ENCODE measurements around the gene CRK. TPM values are rescaled to one million over a fixed set of nuclear protein-coding genes. Genes with fewer than 3 reads are reported as not detected.
"Not testable (repeated sequence)": the region's sequence is repeated elsewhere in the genome, so short reads cannot be mapped to it uniquely, and the experiment has no call there.

Gene CRK
- total RNA-seq, 1 donor from 2014 or later = 24.2 TPM

DNA sequence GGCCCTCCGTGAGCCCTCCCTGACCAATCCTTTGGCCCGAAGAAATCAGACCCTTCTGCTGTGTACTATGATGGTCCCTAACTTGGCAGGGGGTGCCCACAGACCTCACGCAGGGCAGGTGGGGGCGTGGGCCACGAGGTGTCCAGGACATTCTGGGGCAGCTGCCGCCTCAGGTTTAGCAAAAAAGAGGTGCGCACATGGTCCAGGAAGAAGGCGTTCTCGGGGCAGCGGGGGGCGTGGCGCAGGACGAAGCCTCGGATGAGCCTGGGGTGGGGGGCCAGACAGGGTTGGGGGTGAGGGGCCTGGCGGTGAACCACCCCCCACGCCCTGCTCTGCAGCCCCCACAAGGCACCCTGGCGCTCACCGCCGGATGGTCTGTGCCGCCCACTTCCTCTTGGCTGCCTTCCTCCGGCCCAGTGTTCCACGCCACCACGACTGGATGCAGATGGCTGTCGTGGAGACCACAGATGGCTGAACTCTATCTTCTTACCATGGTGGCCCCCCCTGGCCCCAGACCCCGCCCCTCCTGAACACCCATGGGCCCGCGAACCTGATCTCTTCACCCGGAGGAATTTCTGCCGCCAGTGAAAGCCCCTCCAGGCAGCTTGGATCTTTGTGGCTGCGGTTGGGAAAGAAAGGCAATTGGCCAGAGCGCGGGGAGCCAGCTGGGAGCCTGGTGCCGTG, 14.2 kb upstream of the CRK start:
- Mint-ChIP-seq H3K27me3 (ENCODE audit: insufficient read depth) (no peaks in the 10 kb centered on the region), H3K27ac (no peak overlapping the region), H3K4me1 (ENCODE audit: low read depth) (peaks cover 12% of the 10 kb centered on the region), H3K4me3 (no peak overlapping the region), H3K9me3 (peaks cover 10% of the 10 kb centered on the region), H3K36me3 (ENCODE audit: low read depth) (peaks cover 26% of the 10 kb centered on the region)
- intact Hi-C loops (cut with micrococcal nuclease) = no loop called here
- no peak for DNase-seq (ENCODE audit: low spot score)

GRCh38 chr17:1469231-1469852, 13.3 kb upstream of the CRK start:
- no peak overlapping the region for H3K4me3 Mint-ChIP-seq
- H3K27ac Mint-ChIP-seq = no peak overlapping the region
- H3K4me1 Mint-ChIP-seq (ENCODE audit: low read depth) = peaks cover 12% of the 10 kb centered on the region
- intact Hi-C loops (cut with micrococcal nuclease) = no loop called here
- H3K27me3 Mint-ChIP-seq (ENCODE audit: insufficient read depth) = peaks cover 6% of the 10 kb centered on the region
- DNase-seq (ENCODE audit: low spot score) = no peak
- H3K9me3 Mint-ChIP-seq = peaks cover 10% of the 10 kb centered on the region
- peaks cover 26% of the 10 kb centered on the region for H3K36me3 Mint-ChIP-seq (ENCODE audit: low read depth)

DNA sequence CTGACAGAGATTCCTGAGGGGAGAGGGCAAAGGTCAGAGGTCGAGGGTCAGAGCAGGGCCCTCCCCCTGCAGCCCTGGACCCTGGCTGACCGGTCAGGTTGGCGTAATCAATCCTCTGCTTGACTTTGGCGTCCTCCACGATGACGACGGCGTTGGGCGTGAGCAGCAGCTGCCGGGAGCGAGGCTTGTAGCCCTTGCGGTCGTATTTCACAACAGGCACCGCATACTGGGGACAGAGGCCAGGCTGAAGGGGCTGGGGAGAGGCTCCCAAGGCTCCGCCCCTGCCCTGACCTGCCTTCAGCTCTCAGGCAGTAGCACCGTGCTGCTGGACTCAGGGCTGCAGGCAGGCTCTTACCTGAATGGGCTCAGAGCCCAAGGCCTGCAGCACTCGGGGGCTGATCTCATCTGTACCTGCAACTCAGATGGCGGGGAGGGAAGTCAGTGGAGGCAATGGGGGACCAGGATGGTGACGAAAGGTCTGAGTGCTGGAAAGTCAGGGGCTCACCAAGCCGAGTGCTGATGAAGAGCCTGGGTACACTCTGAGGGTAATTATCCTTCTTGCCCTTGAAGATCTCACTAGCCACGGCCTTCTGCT, 12.0 kb upstream of the CRK start:
- Mint-ChIP-seq H3K9me3 (peaks cover 10% of the 10 kb centered on the region), H3K27ac (no peak overlapping the region), H3K4me1 (ENCODE audit: low read depth) (peaks cover 7% of the 10 kb centered on the region), H3K36me3 (ENCODE audit: low read depth) (peaks cover 28% of the 10 kb centered on the region), H3K27me3 (ENCODE audit: insufficient read depth) (peaks cover 8% of the 10 kb centered on the region), H3K4me3 (no peak overlapping the region)
- no peak for DNase-seq (ENCODE audit: low spot score)
- intact Hi-C loops (cut with micrococcal nuclease) = no loop called here

GRCh38 chr17:1467258-1467657, 11.2 kb upstream of the CRK start:
- peaks cover 10% of the 10 kb centered on the region for H3K9me3 Mint-ChIP-seq
- no peak overlapping the region for H3K27ac Mint-ChIP-seq
- no peak for DNase-seq (ENCODE audit: low spot score)
- peaks cover 12% of the 10 kb centered on the region for H3K27me3 Mint-ChIP-seq (ENCODE audit: insufficient read depth)
- intact Hi-C loops (cut with micrococcal nuclease) = no loop called here
- peaks cover 14% of the 10 kb centered on the region for H3K4me1 Mint-ChIP-seq (ENCODE audit: low read depth)
- peaks cover 28% of the 10 kb centered on the region for H3K36me3 Mint-ChIP-seq (ENCODE audit: low read depth)
- no peak overlapping the region for H3K4me3 Mint-ChIP-seq

DNA sequence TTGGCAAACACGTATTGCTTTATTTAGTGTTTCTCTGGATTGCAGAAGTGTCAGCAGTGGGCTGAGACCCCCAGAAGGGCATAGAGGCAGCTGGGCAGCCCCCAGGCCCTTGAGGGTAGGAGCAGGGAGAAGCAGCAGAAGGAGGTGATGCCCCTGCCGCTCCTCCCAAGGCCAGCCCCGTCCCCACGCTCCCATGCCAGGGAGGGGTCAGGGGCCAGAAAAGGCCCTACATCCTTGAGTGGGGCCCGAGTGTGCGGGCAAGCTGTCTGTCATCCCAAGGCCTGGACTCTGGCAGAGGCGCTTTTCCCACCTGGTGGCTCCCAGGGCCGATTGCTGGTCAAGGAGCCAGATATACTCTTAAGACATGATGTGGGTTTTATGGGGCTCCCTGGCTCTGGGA, 8.2 kb upstream of the CRK start:
- intact Hi-C loops (cut with micrococcal nuclease) = no loop called here
- Mint-ChIP-seq H3K4me1 (ENCODE audit: low read depth) (peaks cover 17% of the 10 kb centered on the region), H3K27me3 (ENCODE audit: insufficient read depth) (peaks cover 26% of the 10 kb centered on the region), H3K4me3 (no peak overlapping the region), H3K36me3 (ENCODE audit: low read depth) (peaks cover 24% of the 10 kb centered on the region), H3K27ac (no peak overlapping the region), H3K9me3 (peaks cover 7% of the 10 kb centered on the region)
- DNase-seq (ENCODE audit: low spot score) = no peak

DNA sequence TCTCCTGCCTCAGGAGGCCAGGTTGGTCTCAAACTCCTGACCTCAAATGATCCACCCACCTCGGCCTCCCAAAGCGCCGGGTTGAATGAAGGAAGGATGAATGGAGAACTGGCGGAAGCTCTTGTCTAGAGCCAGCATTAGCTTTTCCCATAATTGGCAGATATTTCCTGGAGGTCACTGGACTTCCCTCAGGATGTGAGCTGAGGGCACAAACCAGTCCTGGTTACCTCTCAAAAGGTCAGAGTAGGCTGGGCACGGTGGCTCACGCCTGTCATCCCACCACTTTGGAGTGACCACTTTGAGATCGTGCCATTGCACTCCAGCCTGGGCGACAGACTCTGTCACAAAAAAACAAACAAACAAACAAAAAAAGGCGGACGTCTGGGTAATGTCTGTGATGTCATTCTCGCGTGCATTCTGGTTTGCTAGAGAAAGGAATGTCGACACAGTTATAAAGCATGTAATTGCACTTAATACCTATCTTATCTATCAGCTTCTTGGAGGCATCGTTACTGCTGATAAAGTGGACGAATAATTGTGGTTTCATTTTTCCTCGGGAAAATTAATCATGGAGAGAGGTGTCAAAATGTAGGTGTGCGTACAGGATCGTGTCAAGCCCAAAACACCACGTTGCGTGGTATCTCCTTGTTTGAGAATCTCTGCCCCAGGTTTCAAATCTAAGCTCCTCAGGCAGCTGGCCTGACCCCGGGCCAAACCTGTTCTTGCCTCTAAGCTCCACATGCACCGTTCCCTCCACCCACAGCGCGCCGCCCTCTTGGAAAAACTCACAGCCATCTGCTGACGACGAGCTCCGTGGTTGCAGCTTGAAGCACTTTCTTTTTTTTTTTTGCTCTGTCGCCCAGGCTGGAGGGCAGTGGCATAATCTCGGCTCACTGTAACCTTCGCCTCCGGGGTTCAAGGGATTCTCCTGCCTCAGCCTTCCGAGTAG, 6.4 kb upstream of the CRK start:
- Mint-ChIP-seq H3K27me3 (ENCODE audit: insufficient read depth) (peaks cover 26% of the 10 kb centered on the region), H3K36me3 (ENCODE audit: low read depth) (peaks cover 10% of the 10 kb centered on the region), H3K27ac (peak overlapping the region; percentile 93), H3K4me1 (ENCODE audit: low read depth) (peaks cover 17% of the 10 kb centered on the region), H3K4me3 (peak overlapping the region; percentile 38), H3K9me3 (no peaks in the 10 kb centered on the region)
- intact Hi-C loops (cut with micrococcal nuclease) = loop anchor here (1.0 kb wide), 1 partner anchor 11 kb away; no protein-coding TSS in a partner anchor
- no peak for DNase-seq (ENCODE audit: low spot score)

GRCh38 chr17:1461198-1461944, 5.3 kb upstream of the CRK start:
- intact Hi-C loops (cut with micrococcal nuclease) = no loop called here
- H3K9me3 Mint-ChIP-seq = no peaks in the 10 kb centered on the region
- H3K4me1 Mint-ChIP-seq (ENCODE audit: low read depth) = peaks cover 21% of the 10 kb centered on the region
- H3K36me3 Mint-ChIP-seq (ENCODE audit: low read depth) = peaks cover 10% of the 10 kb centered on the region
- no peak for DNase-seq (ENCODE audit: low spot score)
- no peak overlapping the region for H3K27ac Mint-ChIP-seq
- H3K27me3 Mint-ChIP-seq (ENCODE audit: insufficient read depth) = peaks cover 29% of the 10 kb centered on the region
- no peak overlapping the region for H3K4me3 Mint-ChIP-seq

DNA sequence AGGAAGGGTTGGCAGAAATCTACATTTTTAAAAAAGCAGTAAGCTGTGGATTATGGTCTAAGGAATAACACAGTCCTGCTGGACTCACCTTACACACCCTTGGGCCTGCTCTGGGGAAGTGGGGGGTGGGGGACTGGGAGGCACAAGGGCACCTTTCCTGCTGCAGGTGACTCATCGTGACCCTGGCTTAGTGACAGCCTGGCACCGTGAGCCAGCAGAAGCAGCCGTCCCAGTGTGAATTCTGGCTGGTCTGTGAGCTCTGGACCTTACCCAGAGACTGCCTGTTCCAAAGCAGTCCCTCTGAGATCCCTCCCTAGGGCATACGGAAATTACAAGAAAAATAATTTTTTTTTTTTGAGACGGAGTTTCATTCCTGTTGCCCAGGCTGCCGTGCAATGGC, 4.2 kb upstream of the CRK start:
- Mint-ChIP-seq H3K27me3 (ENCODE audit: insufficient read depth) (peaks cover 29% of the 10 kb centered on the region), H3K36me3 (ENCODE audit: low read depth) (peaks cover 8% of the 10 kb centered on the region), H3K9me3 (no peaks in the 10 kb centered on the region), H3K4me3 (no peak overlapping the region), H3K4me1 (ENCODE audit: low read depth) (peaks cover 21% of the 10 kb centered on the region), H3K27ac (no peak overlapping the region)
- DNase-seq (ENCODE audit: low spot score) = no peak
- intact Hi-C loops (cut with micrococcal nuclease) = no loop called here

GRCh38 chr17:1455291-1455796, 688 bp downstream of the CRK start:
- H3K4me1 Mint-ChIP-seq (ENCODE audit: low read depth) = peaks cover 29% of the 10 kb centered on the region
- intact Hi-C loops (cut with micrococcal nuclease) = loop anchor here (1.0 to 5.0 kb wide), 3 partner anchors 90 to 262 kb away; partner anchors contain the start of gene PITPNA
- DNase-seq (ENCODE audit: low spot score) = peak; percentile 33
- peak overlapping the region; percentile 92 for H3K4me3 Mint-ChIP-seq
- H3K9me3 Mint-ChIP-seq = no peaks in the 10 kb centered on the region
- peaks cover 10% of the 10 kb centered on the region for H3K27me3 Mint-ChIP-seq (ENCODE audit: insufficient read depth)
- peaks cover 22% of the 10 kb centered on the region for H3K36me3 Mint-ChIP-seq (ENCODE audit: low read depth)
- H3K27ac Mint-ChIP-seq = peak overlapping the region; percentile 90

DNA sequence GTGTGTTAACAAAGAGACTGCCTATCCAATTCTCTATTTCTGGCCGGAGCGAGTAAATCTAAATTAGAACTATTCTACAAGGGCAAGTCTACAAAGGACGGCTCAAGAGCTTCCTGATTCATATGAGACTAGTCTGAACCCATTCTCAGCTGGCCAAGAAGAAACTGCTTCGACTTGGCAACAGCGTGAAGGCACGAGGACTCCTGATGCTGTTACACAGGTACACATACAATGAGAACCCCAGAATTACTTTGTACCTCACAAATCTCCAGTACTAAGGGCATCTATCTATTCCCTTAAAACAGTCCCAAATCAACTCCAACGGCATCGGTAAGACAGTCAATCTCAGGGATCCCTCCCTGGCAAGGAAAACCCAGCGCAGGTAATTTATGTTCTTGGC, 1.5 kb downstream of the CRK start:
- H3K27ac Mint-ChIP-seq = peak overlapping the region; percentile 48
- intact Hi-C loops (cut with micrococcal nuclease) = loop anchor here (2.0 kb wide), 1 partner anchor 108 kb away; the partner anchor contains the start of gene PITPNA

GRCh38 chr17:1453694-1454093, 2.3 kb downstream of the CRK start:
- Mint-ChIP-seq H3K4me1 (ENCODE audit: low read depth) (peaks cover 40% of the 10 kb centered on the region), H3K27ac (peak overlapping the region; percentile 23), H3K4me3 (peak overlapping the region; percentile 72), H3K36me3 (ENCODE audit: low read depth) (peaks cover 23% of the 10 kb centered on the region)
- intact Hi-C loops (cut with micrococcal nuclease) = loop anchor here (2.0 kb wide), 1 partner anchor 109 kb away; the partner anchor contains the start of gene PITPNA
- not testable (repeated sequence) for H3K27me3 Mint-ChIP-seq (ENCODE audit: insufficient read depth); DNase-seq (ENCODE audit: low spot score); H3K9me3 Mint-ChIP-seq

More for the DNA sequence above, 1.5 kb downstream of the CRK start:
- Mint-ChIP-seq H3K27me3 (ENCODE audit: insufficient read depth) (peaks cover 3% of the 10 kb centered on the region), H3K4me3 (peak overlapping the region; percentile 92), H3K9me3 (no peaks in the 10 kb centered on the region), H3K4me1 (ENCODE audit: low read depth) (peaks cover 31% of the 10 kb centered on the region), H3K36me3 (ENCODE audit: low read depth) (peaks cover 21% of the 10 kb centered on the region)
- no peak for DNase-seq (ENCODE audit: low spot score)

DNA sequence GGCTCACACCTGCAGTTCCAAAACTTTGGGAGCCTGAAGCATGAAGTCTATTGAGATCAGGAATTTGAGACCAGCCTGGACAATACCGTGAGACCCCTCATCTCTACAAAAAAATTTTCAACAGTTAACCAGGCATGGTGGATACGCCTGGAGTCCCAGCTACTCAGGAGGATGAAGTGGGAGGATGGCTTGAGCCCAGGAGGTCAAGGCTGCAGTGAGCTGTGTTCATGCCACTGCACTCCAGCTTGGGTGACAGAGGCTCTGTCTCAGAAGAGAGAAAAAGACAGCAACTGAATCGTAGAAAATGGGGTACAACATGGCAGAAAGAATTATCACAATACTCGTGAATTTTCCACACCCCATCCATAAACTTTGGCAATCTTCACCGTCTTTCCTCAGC, 3.2 kb downstream of the CRK start:
- Mint-ChIP-seq H3K4me3 (no peak overlapping the region), H3K27ac (no peak overlapping the region), H3K36me3 (ENCODE audit: low read depth) (peaks cover 23% of the 10 kb centered on the region), H3K9me3 (no peaks in the 10 kb centered on the region), H3K4me1 (ENCODE audit: low read depth) (peaks cover 40% of the 10 kb centered on the region), H3K27me3 (ENCODE audit: insufficient read depth) (peaks cover 3% of the 10 kb centered on the region)
- intact Hi-C loops (cut with micrococcal nuclease) = no loop called here
- no peak for DNase-seq (ENCODE audit: low spot score)

All from activated T-helper 1 cell treated with anti-CD3 and anti-CD28 coated beads, Interleukin-12 subunit alpha, Interleukin-12 subunit beta, Interleukin-2, Interleukin-4 antibody, amounts not matched to agents 30 ng/mL and 10 ng/mL and 1 ng/mL, durations not matched to agents 14 hours and 24 hours and 36 hours (primary cell).